AG09309 (cell line): ENCODE data around the gene KNSTRN.

Experiments used
- DNase-seq: peaks from one replicate; pipeline ENCODE4 v3.0.0-alpha.2; 2010; ENCODE audit warnings: low read depth
- H3K4me3 ChIP-seq: 2 replicates; pipeline ENCODE4 v1.5.1; 2011; ENCODE audit warnings: mild to moderate bottlenecking, low read depth, low read length, moderate library complexity; ENCODE audit not compliant: control insufficient read depth
- TF ChIP-seq, protein P1 (sequence below): IDR thresholded peaks from 2 replicates; pipeline ENCODE4 v1.5.1; 2011; ENCODE audit warnings: mild to moderate bottlenecking, low read depth, low read length, inconsistent platforms; ENCODE audit not compliant: insufficient read depth, control insufficient read depth; ENCODE audit errors: missing control alignments

Gene KNSTRN

DNA sequence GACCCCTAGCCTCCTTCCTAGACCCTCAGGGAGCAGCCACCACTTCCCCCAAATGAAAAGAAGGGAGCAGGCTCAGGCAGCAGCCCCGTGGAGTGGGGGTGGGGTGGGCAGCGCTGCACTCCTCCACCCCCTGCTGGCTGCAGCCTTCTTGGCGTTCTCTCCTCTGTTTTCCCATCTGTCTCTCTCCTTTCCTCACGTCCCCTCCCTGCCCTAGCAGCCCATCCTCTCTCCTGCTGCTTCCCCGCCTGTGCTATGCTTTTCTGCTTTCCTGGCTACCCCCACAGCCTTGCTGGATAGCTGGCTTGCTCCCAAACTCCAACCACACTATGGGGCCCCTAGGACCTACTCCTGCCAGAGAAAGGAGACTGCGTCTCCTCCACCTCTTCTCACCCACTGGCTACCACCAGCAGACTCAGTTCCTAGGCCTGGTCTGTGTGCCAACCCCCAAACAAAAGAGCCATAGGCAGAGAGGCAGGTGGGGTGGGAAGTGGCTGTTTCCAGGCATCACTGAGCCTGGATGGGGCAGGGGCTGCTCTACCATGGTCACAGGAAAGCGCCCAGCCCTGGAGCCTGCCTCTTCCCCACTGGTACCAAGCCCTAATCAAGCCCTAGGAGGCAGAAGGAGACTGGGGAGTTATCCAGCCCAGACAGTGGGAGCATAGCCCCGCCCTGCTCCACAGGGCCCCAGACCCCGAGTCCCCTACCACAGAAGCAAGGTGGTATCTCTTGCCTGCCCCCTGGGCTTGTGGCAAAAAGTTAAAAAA, 27.9 kb upstream of the KNSTRN start:
- TF ChIP-seq, protein P1, sequence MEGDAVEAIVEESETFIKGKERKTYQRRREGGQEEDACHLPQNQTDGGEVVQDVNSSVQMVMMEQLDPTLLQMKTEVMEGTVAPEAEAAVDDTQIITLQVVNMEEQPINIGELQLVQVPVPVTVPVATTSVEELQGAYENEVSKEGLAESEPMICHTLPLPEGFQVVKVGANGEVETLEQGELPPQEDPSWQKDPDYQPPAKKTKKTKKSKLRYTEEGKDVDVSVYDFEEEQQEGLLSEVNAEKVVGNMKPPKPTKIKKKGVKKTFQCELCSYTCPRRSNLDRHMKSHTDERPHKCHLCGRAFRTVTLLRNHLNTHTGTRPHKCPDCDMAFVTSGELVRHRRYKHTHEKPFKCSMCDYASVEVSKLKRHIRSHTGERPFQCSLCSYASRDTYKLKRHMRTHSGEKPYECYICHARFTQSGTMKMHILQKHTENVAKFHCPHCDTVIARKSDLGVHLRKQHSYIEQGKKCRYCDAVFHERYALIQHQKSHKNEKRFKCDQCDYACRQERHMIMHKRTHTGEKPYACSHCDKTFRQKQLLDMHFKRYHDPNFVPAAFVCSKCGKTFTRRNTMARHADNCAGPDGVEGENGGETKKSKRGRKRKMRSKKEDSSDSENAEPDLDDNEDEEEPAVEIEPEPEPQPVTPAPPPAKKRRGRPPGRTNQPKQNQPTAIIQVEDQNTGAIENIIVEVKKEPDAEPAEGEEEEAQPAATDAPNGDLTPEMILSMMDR, result peak; percentile 66
- DNase-seq, result no peak
- H3K4me3 ChIP-seq, result no peak overlapping the region

- DNase-seq, result no peak
- TF ChIP-seq, protein P1, result no peak
- no peak overlapping the region for H3K4me3 ChIP-seq
Observed at GRCh38 chr15:40355976-40356585, 26.4 kb upstream of the KNSTRN start.

DNA sequence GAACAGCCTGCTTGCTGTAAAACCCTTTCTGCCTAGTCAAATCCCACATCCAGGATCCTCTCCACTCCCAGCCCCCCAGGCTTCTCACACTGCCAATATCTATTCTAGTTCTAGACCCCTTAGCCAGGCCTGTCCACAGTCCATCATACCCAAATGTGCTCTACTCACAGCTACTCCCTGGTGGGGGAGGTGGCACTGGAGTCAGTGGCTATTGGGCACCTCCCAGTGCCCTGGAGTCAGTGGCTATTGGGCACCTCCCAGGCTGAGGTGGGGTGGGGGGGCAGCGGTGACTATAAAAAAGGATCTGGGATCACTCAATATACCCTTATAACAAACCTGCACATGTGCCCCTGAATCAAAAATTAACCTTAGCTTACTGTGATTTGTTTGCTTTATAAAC, 25.3 kb upstream of the KNSTRN start:
- DNase-seq, result no peak
- TF ChIP-seq, protein P1, result no peak
- no peak overlapping the region for H3K4me3 ChIP-seq

GRCh38 chr15:40357723-40358470, 24.6 kb upstream of the KNSTRN start, which contains the start of gene DISP2:
TSS of gene DISP2 (plus strand) at chr15:40358219. CDS start at chr15:40358322, 103 bp downstream.
- H3K4me3 ChIP-seq, result peak within 1 kb of the TSS; percentile 52
- TF ChIP-seq, protein P1, result no peak
- no peak for DNase-seq

- no peak for DNase-seq
- peak overlapping the region; percentile 43 for H3K4me3 ChIP-seq
- TF ChIP-seq, protein P1, result peak; percentile 12
Observed at GRCh38 chr15:40358471-40359353, 23.8 kb upstream of the KNSTRN start.

DNA sequence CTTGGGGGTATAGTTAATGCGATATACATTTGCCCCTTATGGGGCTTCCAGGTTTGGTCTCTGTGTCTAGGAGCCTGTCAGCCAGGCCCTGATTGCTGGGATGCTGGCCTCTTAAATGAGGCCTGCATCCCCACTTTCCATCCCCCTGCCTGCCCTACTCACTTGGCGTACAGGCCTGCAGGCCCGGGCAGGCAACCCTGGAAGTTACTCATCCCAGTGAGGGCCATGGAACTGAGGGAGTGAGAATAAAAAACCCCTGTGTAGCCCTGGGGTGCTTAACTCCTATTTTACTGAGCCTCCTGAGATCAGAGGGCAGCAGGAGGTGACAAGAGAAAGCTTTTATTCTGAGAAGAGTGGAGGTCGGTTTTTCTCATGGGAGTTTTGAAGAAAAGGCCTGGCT, 22.5 kb upstream of the KNSTRN start:
- H3K4me3 ChIP-seq, result no peak overlapping the region
- no peak for DNase-seq
- TF ChIP-seq, protein P1, result no peak
